ENCODE results near the gene SLC9A7.

SLC9A7 gene

DNA sequence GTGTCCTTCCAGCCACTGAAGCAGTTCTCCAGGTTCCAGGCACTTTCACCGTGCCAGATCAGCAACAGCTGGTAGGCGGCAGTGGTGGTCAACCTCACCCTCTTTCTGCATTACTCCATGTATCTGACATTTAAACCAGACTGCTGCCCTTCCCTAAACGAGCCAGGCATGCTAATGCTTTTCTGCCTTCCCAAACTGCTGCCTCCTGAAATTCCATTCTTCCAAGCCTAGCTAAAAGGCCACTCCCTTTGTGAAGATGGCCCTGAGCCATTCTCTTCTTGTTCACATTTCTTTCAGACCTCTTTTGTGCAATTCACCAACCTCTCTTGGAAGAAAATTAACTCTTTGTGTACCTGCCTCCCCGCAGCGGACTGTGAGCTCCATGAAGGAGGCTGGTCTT, 111.7 kb downstream of the SLC9A7 start:
- Mint-ChIP-seq H3K36me3 (ENCODE audit: insufficient read depth) (peaks cover 2% of the 10 kb centered on the region), H3K27ac (ENCODE audit: low read depth) (no peak overlapping the region), H3K9me3 (no peaks in the 10 kb centered on the region), H3K4me3 (no peak overlapping the region), H3K27me3 (no peaks in the 10 kb centered on the region), H3K4me1 (no peaks in the 10 kb centered on the region)
- no peak for ATAC-seq (replicated peaks; ENCODE audit: extremely low read depth, poor library complexity, severe bottlenecking)
- no peak for DNase-seq (ENCODE audit: low spot score in 2 of 2)

GRCh38 chrX:46645614-46646013, 113.3 kb downstream of the SLC9A7 start:
- Mint-ChIP-seq H3K27me3 (no peaks in the 10 kb centered on the region), H3K9me3 (no peaks in the 10 kb centered on the region), H3K4me1 (no peaks in the 10 kb centered on the region), H3K4me3 (no peak overlapping the region), H3K36me3 (ENCODE audit: insufficient read depth) (peaks cover 2% of the 10 kb centered on the region), H3K27ac (ENCODE audit: low read depth) (no peak overlapping the region)
- DNase-seq (ENCODE audit: low spot score in 2 of 2) (no peak), ATAC-seq (replicated peaks; ENCODE audit: extremely low read depth, poor library complexity, severe bottlenecking) (no peak)

DNA sequence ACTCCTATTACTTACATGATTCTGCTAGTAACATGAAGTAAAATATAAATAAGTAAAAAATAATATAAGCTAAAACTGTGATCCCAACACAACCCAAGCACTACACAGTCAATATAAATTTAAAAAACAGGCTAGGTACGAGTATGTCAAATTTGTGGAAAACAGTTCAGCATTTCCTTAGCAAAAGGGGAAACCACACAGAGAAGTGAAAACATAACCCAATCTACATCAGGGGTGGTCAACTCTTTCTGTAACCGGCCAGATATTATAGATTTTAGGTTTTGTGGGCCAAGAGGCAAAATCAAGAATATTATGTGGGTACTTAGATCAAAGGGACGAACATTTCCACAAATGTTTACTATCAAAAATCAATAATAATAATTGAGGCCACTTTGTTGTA, 115.3 kb downstream of the SLC9A7 start:
- Mint-ChIP-seq H3K36me3 (ENCODE audit: insufficient read depth) (peaks cover 2% of the 10 kb centered on the region), H3K27ac (ENCODE audit: low read depth) (no peak overlapping the region), H3K4me1 (no peaks in the 10 kb centered on the region), H3K9me3 (no peaks in the 10 kb centered on the region), H3K4me3 (no peak overlapping the region), H3K27me3 (no peaks in the 10 kb centered on the region)
- ATAC-seq (replicated peaks; ENCODE audit: extremely low read depth, poor library complexity, severe bottlenecking) (no peak), DNase-seq (ENCODE audit: low spot score in 2 of 2) (no peak)

GRCh38 chrX:46642145-46642544, 116.8 kb downstream of the SLC9A7 start:
- H3K9me3 Mint-ChIP-seq = no peaks in the 10 kb centered on the region
- H3K36me3 Mint-ChIP-seq (ENCODE audit: insufficient read depth) = peaks cover 2% of the 10 kb centered on the region
- no peak overlapping the region for H3K4me3 Mint-ChIP-seq
- DNase-seq (ENCODE audit: low spot score in 2 of 2) = no peak
- H3K27ac Mint-ChIP-seq (ENCODE audit: low read depth) = no peak overlapping the region
- no peaks in the 10 kb centered on the region for H3K27me3 Mint-ChIP-seq
- no peak for ATAC-seq (replicated peaks; ENCODE audit: extremely low read depth, poor library complexity, severe bottlenecking)
- H3K4me1 Mint-ChIP-seq = no peaks in the 10 kb centered on the region

DNA sequence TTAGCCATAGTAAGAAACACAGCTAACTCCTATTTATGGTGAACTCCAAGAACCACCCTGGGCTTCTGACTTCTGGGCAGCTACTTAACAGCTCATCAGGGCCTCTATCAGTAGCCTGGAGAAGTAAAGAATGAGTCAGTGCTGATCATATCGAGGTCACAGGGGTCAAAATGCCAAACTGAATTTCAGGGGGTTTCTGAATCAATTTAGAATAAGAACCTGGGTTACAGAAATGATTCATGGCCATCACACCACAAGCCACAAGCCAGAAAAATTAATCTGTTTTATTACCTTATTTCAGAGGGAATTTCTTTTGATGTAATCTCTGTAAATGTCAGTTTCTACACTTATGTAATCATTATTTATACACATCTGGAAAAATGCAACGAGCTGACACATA, 121.0 kb downstream of the SLC9A7 start:
- Mint-ChIP-seq H3K27ac (ENCODE audit: low read depth) (no peak overlapping the region), H3K4me1 (peaks cover 14% of the 10 kb centered on the region), H3K4me3 (no peak overlapping the region), H3K27me3 (no peaks in the 10 kb centered on the region), H3K9me3 (no peaks in the 10 kb centered on the region), H3K36me3 (ENCODE audit: insufficient read depth) (peaks cover 2% of the 10 kb centered on the region)
- DNase-seq (ENCODE audit: low spot score in 2 of 2) (no peak), ATAC-seq (replicated peaks; ENCODE audit: extremely low read depth, poor library complexity, severe bottlenecking) (no peak)

DNA sequence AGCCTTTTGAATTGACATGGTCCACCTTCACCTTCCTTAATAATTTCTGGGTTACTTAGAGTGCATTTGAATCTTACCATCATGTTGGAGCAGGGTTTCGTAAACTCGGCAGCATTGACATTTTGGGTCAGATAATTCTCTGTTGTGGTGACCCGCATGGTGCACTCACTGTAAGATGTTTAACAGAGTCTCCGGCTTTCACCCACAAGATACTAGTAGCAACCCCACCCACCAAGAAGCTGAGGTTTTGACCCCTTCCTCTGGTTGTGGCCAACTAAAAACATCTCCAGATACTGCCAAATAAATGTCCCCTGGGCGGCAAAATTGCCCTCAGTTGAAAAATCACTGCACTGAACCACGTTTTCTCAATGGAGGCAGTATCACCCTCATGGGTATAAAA, 122.7 kb downstream of the SLC9A7 start:
- Mint-ChIP-seq H3K4me3 (no peak overlapping the region), H3K27me3 (no peaks in the 10 kb centered on the region), H3K27ac (ENCODE audit: low read depth) (no peak overlapping the region), H3K4me1 (peaks cover 14% of the 10 kb centered on the region), H3K9me3 (no peaks in the 10 kb centered on the region), H3K36me3 (ENCODE audit: insufficient read depth) (peaks cover 2% of the 10 kb centered on the region)
- ATAC-seq (replicated peaks; ENCODE audit: extremely low read depth, poor library complexity, severe bottlenecking) (no peak), DNase-seq (ENCODE audit: low spot score in 2 of 2) (no peak)

GRCh38 chrX:46635186-46635585, 123.7 kb downstream of the SLC9A7 start:
- Mint-ChIP-seq H3K27ac (ENCODE audit: low read depth) (no peak overlapping the region), H3K9me3 (no peaks in the 10 kb centered on the region), H3K36me3 (ENCODE audit: insufficient read depth) (peaks cover 2% of the 10 kb centered on the region), H3K4me1 (peaks cover 14% of the 10 kb centered on the region), H3K4me3 (peak overlapping the region; percentile 16), H3K27me3 (no peaks in the 10 kb centered on the region)
- DNase-seq (ENCODE audit: low spot score in 2 of 2) = no peak
- ATAC-seq (replicated peaks; ENCODE audit: extremely low read depth, poor library complexity, severe bottlenecking) = no peak

GRCh38 chrX:46634577-46634976, 124.3 kb downstream of the SLC9A7 start:
- DNase-seq (ENCODE audit: low spot score in 2 of 2) (no peak), ATAC-seq (replicated peaks; ENCODE audit: extremely low read depth, poor library complexity, severe bottlenecking) (no peak)
- H3K4me3 Mint-ChIP-seq = peak overlapping the region; percentile 16
- H3K4me1 Mint-ChIP-seq = peaks cover 14% of the 10 kb centered on the region
- no peak overlapping the region for H3K27ac Mint-ChIP-seq (ENCODE audit: low read depth)
- no peaks in the 10 kb centered on the region for H3K9me3 Mint-ChIP-seq
- peaks cover 2% of the 10 kb centered on the region for H3K36me3 Mint-ChIP-seq (ENCODE audit: insufficient read depth)
- H3K27me3 Mint-ChIP-seq = no peaks in the 10 kb centered on the region

GRCh38 chrX:46630141-46630540, 128.8 kb downstream of the SLC9A7 start:
- no peak for DNase-seq (ENCODE audit: low spot score in 2 of 2)
- Mint-ChIP-seq H3K27ac (ENCODE audit: low read depth) (no peak overlapping the region), H3K4me3 (no peak overlapping the region), H3K36me3 (ENCODE audit: insufficient read depth) (peaks cover 2% of the 10 kb centered on the region), H3K9me3 (no peaks in the 10 kb centered on the region), H3K27me3 (no peaks in the 10 kb centered on the region), H3K4me1 (peaks cover 7% of the 10 kb centered on the region)
- ATAC-seq (replicated peaks; ENCODE audit: extremely low read depth, poor library complexity, severe bottlenecking) = no peak

- peaks cover 2% of the 10 kb centered on the region for H3K36me3 Mint-ChIP-seq (ENCODE audit: insufficient read depth)
- DNase-seq (ENCODE audit: low spot score in 2 of 2) (no peak), ATAC-seq (replicated peaks; ENCODE audit: extremely low read depth, poor library complexity, severe bottlenecking) (no peak)
- H3K27ac Mint-ChIP-seq (ENCODE audit: low read depth) = no peak overlapping the region
- H3K4me1 Mint-ChIP-seq = peaks cover 5% of the 10 kb centered on the region
- no peaks in the 10 kb centered on the region for H3K9me3 Mint-ChIP-seq
- no peaks in the 10 kb centered on the region for H3K27me3 Mint-ChIP-seq
- H3K4me3 Mint-ChIP-seq = no peak overlapping the region
Observed at GRCh38 chrX:46628460-46629371, 130.2 kb downstream of the SLC9A7 start.

DNA sequence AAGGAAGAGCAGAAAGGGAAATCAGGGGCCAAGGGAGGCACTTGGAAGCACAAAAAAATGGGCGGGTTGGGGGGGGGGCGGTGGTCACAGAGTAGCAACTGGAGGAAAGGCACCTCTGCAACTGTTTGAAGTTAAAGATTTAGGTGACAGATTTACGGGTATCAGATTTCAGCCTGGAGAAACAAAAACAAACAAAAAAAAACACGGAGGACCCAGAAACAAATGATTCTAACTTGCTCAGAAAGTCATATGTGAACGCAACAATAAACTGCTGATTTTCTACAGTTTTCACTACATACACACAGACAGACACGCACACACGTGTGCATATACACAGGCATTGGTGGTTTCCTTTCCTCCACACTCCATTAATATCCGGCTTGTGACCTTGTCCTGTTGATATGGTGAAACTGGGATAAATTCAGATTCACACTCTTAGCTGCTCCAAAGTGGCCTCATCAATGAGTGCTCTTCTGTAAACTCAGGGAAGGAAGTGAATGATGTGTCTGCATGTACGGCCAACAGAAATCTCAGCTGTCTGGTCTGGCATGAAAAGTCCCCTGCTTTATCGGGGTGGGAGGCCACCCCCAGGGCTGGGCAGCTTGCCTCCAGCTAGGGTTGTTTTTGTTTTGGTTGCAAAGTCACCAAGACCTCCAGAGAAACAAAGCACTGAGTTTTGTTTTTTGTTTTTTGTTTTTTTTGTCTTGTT, 131.1 kb downstream of the SLC9A7 start:
- no peaks in the 10 kb centered on the region for H3K9me3 Mint-ChIP-seq
- H3K36me3 Mint-ChIP-seq (ENCODE audit: insufficient read depth) = peaks cover 3% of the 10 kb centered on the region
- H3K27ac Mint-ChIP-seq (ENCODE audit: low read depth) = no peak overlapping the region
- no peak overlapping the region for H3K4me3 Mint-ChIP-seq
- H3K27me3 Mint-ChIP-seq = no peaks in the 10 kb centered on the region
- peaks cover 5% of the 10 kb centered on the region for H3K4me1 Mint-ChIP-seq
- ATAC-seq (replicated peaks; ENCODE audit: extremely low read depth, poor library complexity, severe bottlenecking) (no peak), DNase-seq (ENCODE audit: low spot score in 2 of 2) (no peak)

DNA sequence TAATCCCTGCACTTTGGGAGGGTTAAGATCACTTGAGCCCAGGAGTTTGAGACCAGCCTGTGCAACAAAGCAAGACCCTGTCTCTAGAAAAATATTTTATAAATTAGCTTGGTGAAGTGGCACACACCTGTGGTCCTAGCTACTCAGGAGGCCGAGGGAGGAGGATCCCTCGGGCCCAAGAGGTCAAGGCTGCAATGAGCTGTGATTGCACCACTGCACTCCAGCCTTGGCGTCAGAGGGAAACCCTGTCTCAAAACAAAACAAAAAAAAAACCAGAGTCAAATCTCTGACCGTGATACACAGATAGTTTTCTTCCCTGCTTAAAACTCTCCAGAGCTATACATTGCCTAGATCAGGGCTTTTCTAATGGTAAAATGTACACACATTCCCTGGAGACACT, 131.9 kb downstream of the SLC9A7 start:
- no peak overlapping the region for H3K27ac Mint-ChIP-seq (ENCODE audit: low read depth)
- peaks cover 5% of the 10 kb centered on the region for H3K4me1 Mint-ChIP-seq
- no peaks in the 10 kb centered on the region for H3K9me3 Mint-ChIP-seq
- no peak for DNase-seq (ENCODE audit: low spot score in 2 of 2)
- peaks cover 3% of the 10 kb centered on the region for H3K36me3 Mint-ChIP-seq (ENCODE audit: insufficient read depth)
- no peaks in the 10 kb centered on the region for H3K27me3 Mint-ChIP-seq
- no peak overlapping the region for H3K4me3 Mint-ChIP-seq
- no peak for ATAC-seq (replicated peaks; ENCODE audit: extremely low read depth, poor library complexity, severe bottlenecking)

GRCh38 chrX:46626566-46626965, 132.4 kb downstream of the SLC9A7 start:
- ATAC-seq (replicated peaks; ENCODE audit: extremely low read depth, poor library complexity, severe bottlenecking) = no peak
- Mint-ChIP-seq H3K36me3 (ENCODE audit: insufficient read depth) (peaks cover 3% of the 10 kb centered on the region), H3K9me3 (no peaks in the 10 kb centered on the region), H3K4me1 (peaks cover 5% of the 10 kb centered on the region), H3K27me3 (no peaks in the 10 kb centered on the region), H3K27ac (ENCODE audit: low read depth) (no peak overlapping the region), H3K4me3 (no peak overlapping the region)
- DNase-seq (ENCODE audit: low spot score in 2 of 2) = no peak
